ENCODE results near the gene TBC1D24. TPM values are rescaled to one million over a fixed set of nuclear protein-coding genes. Genes with fewer than 3 reads are reported as not detected.

TBC1D24 gene
- total RNA-seq, 1 donor from 2014 or later = 12.6 TPM

- no peak for TF ChIP-seq CTCF (IDR thresholded peaks at IDR 0.05)
- CTCF ChIA-PET = no interaction called here
- Mint-ChIP-seq H3K27ac (no peak overlapping the region), H3K4me1 (peaks cover 13% of the 10 kb centered on the region), H3K27me3 (no peaks in the 10 kb centered on the region), H3K36me3 (ENCODE audit: low read depth) (no peaks in the 10 kb centered on the region), H3K4me3 (no peak overlapping the region), H3K9me3 (no peaks in the 10 kb centered on the region)
- intact Hi-C loops (cut with micrococcal nuclease) = no loop called here
- POLR2A ChIA-PET = no interaction called here
- ATAC-seq (ENCODE audit: low read depth) (no peak), DNase-seq (no peak)
These were observed 6.7 kb downstream of the TBC1D24 start for GRCh38 chr16:2481676-2482075.

DNA sequence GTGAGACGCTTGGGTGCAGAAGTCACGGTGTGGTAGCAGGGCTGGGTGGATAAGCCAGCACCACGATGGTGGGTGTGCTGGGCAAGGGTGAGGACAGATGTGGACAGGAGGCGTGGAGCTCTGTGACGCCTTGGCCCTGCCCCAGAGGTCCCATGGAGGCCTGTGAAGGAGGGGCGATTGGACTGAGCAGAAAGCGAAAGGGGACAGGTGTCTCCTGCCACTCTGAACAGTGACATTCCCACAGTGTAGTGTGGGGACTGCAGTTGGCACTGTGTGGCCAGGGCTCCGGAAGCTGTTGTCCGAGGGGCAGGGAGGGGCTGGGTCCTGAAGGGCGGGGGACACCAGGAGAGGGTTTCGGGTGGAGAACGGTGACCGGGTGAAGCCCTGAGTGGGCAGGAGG is 7.3 kb downstream of the TBC1D24 start:
- ChIA-PET POLR2A (interaction anchor here (1.1 kb wide), 1 partner anchor 11 kb away, joined by 6 read pairs; the partner anchor contains the start of gene NTN3), CTCF (no interaction called here)
- no peak for TF ChIP-seq CTCF (IDR thresholded peaks at IDR 0.05)
- H3K4me1 Mint-ChIP-seq = peaks cover 18% of the 10 kb centered on the region
- no peak overlapping the region for H3K27ac Mint-ChIP-seq
- intact Hi-C loops (cut with micrococcal nuclease) = no loop called here
- no peak overlapping the region for H3K4me3 Mint-ChIP-seq
- H3K27me3 Mint-ChIP-seq = no peaks in the 10 kb centered on the region
- ATAC-seq (ENCODE audit: low read depth) = no peak
- no peaks in the 10 kb centered on the region for H3K36me3 Mint-ChIP-seq (ENCODE audit: low read depth)
- no peak for DNase-seq
- H3K9me3 Mint-ChIP-seq = no peaks in the 10 kb centered on the region

GRCh38 chr16:2482708-2483534 is 8.0 kb downstream of the TBC1D24 start:
- Mint-ChIP-seq H3K36me3 (ENCODE audit: low read depth) (no peaks in the 10 kb centered on the region), H3K4me3 (no peak overlapping the region), H3K4me1 (peaks cover 23% of the 10 kb centered on the region), H3K9me3 (no peaks in the 10 kb centered on the region), H3K27me3 (no peaks in the 10 kb centered on the region), H3K27ac (no peak overlapping the region)
- ChIA-PET POLR2A (interaction anchor here (0.6 to 1.2 kb wide), 3 partner anchors 11 to 327 kb away, joined by 3 to 6 read pairs (median 6); partner anchors contain the start of genes NTN3 and TRAF7), CTCF (interaction anchor here (1.2 kb wide), 1 partner anchor 231 kb away, joined by 3 read pairs; the partner anchor contains the start of gene ECI1)
- intact Hi-C loops (cut with micrococcal nuclease) = no loop called here
- no peak for TF ChIP-seq CTCF (IDR thresholded peaks at IDR 0.05)
- DNase-seq = no peak
- ATAC-seq (ENCODE audit: low read depth) = no peak

GRCh38 chr16:2483939-2484897 is 9.3 kb downstream of the TBC1D24 start:
- H3K36me3 Mint-ChIP-seq (ENCODE audit: low read depth) = no peaks in the 10 kb centered on the region
- no peak for TF ChIP-seq CTCF (IDR thresholded peaks at IDR 0.05)
- intact Hi-C loops (cut with micrococcal nuclease) = no loop called here
- no peak overlapping the region for H3K4me3 Mint-ChIP-seq
- no peak for ATAC-seq (ENCODE audit: low read depth)
- H3K9me3 Mint-ChIP-seq = no peaks in the 10 kb centered on the region
- no peak overlapping the region for H3K27ac Mint-ChIP-seq
- H3K27me3 Mint-ChIP-seq = no peaks in the 10 kb centered on the region
- CTCF ChIA-PET = interaction anchor here (1.2 kb wide), 1 partner anchor 233 kb away, joined by 3 read pairs; the partner anchor contains the start of gene ECI1
- H3K4me1 Mint-ChIP-seq = peaks cover 26% of the 10 kb centered on the region
- POLR2A ChIA-PET = interaction anchor here (0.8 to 2.6 kb wide), 3 partner anchors 16 to 329 kb away, joined by 3 to 6 read pairs (median 3); partner anchors contain the start of genes CEMP1 and TRAF7
- DNase-seq = no peak

Measured in activated B cell treated with CpG ODN at 0.5 μM for 24 hours (primary cell).